Measurements from ENCODE around the gene CEBPE. TPM values are rescaled to one million over a fixed set of nuclear protein-coding genes. Genes with fewer than 3 reads are reported as not detected.

The CEBPE gene
- total RNA-seq, 1 donor from 2014 or later = not detected

DNA sequence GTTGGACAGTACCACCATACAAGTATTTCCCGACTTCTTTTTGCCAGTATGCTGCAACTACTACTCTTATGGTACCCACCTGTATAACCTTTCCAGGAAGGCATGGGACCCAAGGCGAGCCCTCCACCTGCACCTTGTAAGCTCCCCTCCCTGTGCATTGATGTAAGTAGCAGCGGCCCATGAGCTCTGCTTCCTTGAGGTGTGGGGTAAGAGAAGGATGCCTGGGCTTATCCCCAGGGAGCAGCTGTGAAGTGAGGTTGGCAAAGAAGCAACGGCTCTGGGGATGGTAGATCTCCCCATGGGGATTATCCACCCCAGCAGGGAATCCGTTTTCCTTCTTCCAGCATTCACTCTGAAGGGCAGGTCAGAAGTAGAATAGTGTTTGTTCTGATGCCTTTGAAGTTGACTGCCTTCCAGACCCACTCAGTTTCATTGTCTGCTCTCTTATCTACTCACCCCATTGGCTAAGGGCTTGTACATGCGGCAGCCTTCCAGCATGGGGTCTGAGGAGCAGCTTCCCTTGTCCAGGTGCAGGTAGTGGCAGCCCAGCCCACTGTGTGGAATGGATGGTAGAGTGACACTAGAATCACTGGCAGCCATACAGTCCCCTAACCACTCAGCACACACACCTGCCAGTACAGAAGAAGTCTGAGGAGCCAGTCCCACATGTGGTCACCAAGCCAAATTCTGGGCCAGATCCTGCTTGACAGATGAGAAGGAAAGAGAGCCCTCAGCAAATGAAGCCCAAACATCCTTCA lies 17.7 kb downstream of the CEBPE start:
- no peak overlapping the region for H3K4me3 ChIP-seq (ENCODE audit: insufficient read depth, low read depth, low read length)
- TF ChIP-seq EZH2 (IDR thresholded peaks at IDR 0.05; ENCODE audit: insufficient read depth, low read length) = no peak
- TF ChIP-seq, protein P1, sequence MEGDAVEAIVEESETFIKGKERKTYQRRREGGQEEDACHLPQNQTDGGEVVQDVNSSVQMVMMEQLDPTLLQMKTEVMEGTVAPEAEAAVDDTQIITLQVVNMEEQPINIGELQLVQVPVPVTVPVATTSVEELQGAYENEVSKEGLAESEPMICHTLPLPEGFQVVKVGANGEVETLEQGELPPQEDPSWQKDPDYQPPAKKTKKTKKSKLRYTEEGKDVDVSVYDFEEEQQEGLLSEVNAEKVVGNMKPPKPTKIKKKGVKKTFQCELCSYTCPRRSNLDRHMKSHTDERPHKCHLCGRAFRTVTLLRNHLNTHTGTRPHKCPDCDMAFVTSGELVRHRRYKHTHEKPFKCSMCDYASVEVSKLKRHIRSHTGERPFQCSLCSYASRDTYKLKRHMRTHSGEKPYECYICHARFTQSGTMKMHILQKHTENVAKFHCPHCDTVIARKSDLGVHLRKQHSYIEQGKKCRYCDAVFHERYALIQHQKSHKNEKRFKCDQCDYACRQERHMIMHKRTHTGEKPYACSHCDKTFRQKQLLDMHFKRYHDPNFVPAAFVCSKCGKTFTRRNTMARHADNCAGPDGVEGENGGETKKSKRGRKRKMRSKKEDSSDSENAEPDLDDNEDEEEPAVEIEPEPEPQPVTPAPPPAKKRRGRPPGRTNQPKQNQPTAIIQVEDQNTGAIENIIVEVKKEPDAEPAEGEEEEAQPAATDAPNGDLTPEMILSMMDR (IDR thresholded peaks at IDR 0.05; ENCODE audit: insufficient read depth, low read depth, low read length) = no peak
- no peak overlapping the region for H3K4me2 ChIP-seq (ENCODE audit: low read length)
- Mint-ChIP-seq H3K36me3 (ENCODE audit: low read depth, unreplicated experiment) (peaks cover 22% of the 10 kb centered on the region), H3K27ac (ENCODE audit: unreplicated experiment) (no peak overlapping the region), H3K4me1 (ENCODE audit: low read depth, unreplicated experiment) (peaks cover 12% of the 10 kb centered on the region), H3K9me3 (ENCODE audit: unreplicated experiment) (no peaks in the 10 kb centered on the region), H3K27me3 (ENCODE audit: low read depth, unreplicated experiment) (peaks cover 3% of the 10 kb centered on the region), H3K4me3 (ENCODE audit: unreplicated experiment) (no peak overlapping the region)
- H3K27me3 ChIP-seq (ENCODE audit: insufficient read depth, low read length) = no peaks in the 10 kb centered on the region
- H3K36me3 ChIP-seq (ENCODE audit: insufficient read depth, low read length) = peaks cover 13% of the 10 kb centered on the region
- peaks cover 49% of the 10 kb centered on the region for H4K20me1 ChIP-seq (ENCODE audit: insufficient read depth, low read length)
- no peak for DNase-seq (ENCODE audit: low read depth)
- H3K4me1 ChIP-seq (ENCODE audit: insufficient read depth, low read length) = peaks cover 7% of the 10 kb centered on the region
- H3K9ac ChIP-seq (ENCODE audit: low read length) = no peak overlapping the region
- no peak overlapping the region for H2AFZ ChIP-seq (ENCODE audit: low read depth, low read length)
- peaks cover 30% of the 10 kb centered on the region for H3K79me2 ChIP-seq (ENCODE audit: insufficient read depth, low read length)
- FAIRE-seq = no peak
- no peak overlapping the region for H3K27ac ChIP-seq (ENCODE audit: low read depth, low read length)
- no peaks in the 10 kb centered on the region for H3K9me3 ChIP-seq (ENCODE audit: insufficient read depth, low read depth, low read length)

DNA sequence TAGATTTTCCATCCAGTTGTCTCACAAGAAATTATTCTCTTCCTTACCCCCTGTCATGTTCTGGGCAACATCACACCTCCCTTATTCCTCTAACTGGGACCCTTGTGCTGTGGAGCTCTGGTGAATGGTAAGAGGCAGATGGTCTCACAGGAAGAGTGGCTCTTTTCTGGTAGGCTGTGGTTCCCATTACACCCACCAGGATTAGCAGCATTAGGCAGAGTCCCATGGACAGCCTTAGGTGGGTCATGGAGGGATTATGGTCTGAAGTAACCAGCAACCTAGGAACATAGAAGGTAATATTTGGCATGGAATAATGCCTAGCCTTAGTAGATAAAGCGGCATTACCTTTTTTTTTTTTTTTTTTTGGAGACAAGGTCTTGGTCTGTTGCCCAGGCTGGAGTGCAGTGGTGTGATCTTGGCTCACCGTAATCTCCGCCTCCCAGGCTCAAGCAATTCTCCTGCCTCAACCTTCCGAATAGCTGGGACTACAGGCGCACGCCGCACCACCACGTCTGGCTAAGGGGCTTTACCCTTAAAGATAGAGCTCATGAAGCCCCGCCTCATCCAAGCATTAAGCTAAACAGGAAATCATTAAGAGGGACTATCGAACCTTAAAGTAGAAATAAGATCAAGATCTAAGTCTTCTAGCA lies 19.7 kb downstream of the CEBPE start:
- peaks cover 50% of the 10 kb centered on the region for H4K20me1 ChIP-seq (ENCODE audit: insufficient read depth, low read length)
- no peaks in the 10 kb centered on the region for H3K27me3 ChIP-seq (ENCODE audit: insufficient read depth, low read length)
- Mint-ChIP-seq H3K4me3 (ENCODE audit: unreplicated experiment) (no peak overlapping the region), H3K27me3 (ENCODE audit: low read depth, unreplicated experiment) (peaks cover 3% of the 10 kb centered on the region), H3K4me1 (ENCODE audit: low read depth, unreplicated experiment) (peaks cover 12% of the 10 kb centered on the region), H3K36me3 (ENCODE audit: low read depth, unreplicated experiment) (peaks cover 22% of the 10 kb centered on the region), H3K9me3 (ENCODE audit: unreplicated experiment) (no peaks in the 10 kb centered on the region), H3K27ac (ENCODE audit: unreplicated experiment) (no peak overlapping the region)
- no peak overlapping the region for H3K9ac ChIP-seq (ENCODE audit: low read length)
- H3K4me3 ChIP-seq (ENCODE audit: insufficient read depth, low read depth, low read length) = no peak overlapping the region
- H3K9me3 ChIP-seq (ENCODE audit: insufficient read depth, low read depth, low read length) = no peaks in the 10 kb centered on the region
- no peak overlapping the region for H3K4me2 ChIP-seq (ENCODE audit: low read length)
- H3K27ac ChIP-seq (ENCODE audit: low read depth, low read length) = no peak overlapping the region
- peaks cover 8% of the 10 kb centered on the region for H3K4me1 ChIP-seq (ENCODE audit: insufficient read depth, low read length)
- no peak overlapping the region for H2AFZ ChIP-seq (ENCODE audit: low read depth, low read length)
- H3K36me3 ChIP-seq (ENCODE audit: insufficient read depth, low read length) = peaks cover 13% of the 10 kb centered on the region
- peaks cover 42% of the 10 kb centered on the region for H3K79me2 ChIP-seq (ENCODE audit: insufficient read depth, low read length)
- DNase-seq (ENCODE audit: low read depth) = no peak
- TF ChIP-seq, protein P1 (IDR thresholded peaks at IDR 0.05; ENCODE audit: insufficient read depth, low read depth, low read length) = peak; percentile 2
- no peak for TF ChIP-seq EZH2 (IDR thresholded peaks at IDR 0.05; ENCODE audit: insufficient read depth, low read length)
- FAIRE-seq = no peak

DNA sequence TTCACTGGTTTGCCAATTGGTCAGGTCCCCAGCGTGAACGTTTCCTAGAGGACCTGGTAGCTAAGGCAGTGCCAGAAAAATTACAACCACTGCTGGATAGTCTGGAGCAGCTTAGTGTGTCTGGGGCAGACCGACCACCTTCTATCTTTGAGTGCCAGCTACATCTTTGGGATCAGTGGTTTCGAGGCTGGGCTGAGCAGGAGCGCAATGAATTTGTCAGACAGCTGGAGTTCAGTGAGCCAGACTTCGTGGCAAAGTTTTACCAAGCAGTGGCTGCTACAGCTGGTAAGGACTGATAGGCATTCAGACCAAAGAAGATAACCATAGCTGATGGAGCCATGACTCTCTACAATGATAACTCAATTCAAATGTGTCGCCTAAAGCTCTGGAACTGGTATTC lies 21.3 kb downstream of the CEBPE start:
- Mint-ChIP-seq H3K4me1 (ENCODE audit: low read depth, unreplicated experiment) (peaks cover 20% of the 10 kb centered on the region), H3K27ac (ENCODE audit: unreplicated experiment) (no peak overlapping the region), H3K36me3 (ENCODE audit: low read depth, unreplicated experiment) (peaks cover 18% of the 10 kb centered on the region), H3K9me3 (ENCODE audit: unreplicated experiment) (no peaks in the 10 kb centered on the region), H3K4me3 (ENCODE audit: unreplicated experiment) (no peak overlapping the region), H3K27me3 (ENCODE audit: low read depth, unreplicated experiment) (no peaks in the 10 kb centered on the region)
- peaks cover 17% of the 10 kb centered on the region for H3K4me1 ChIP-seq (ENCODE audit: insufficient read depth, low read length)
- H3K36me3 ChIP-seq (ENCODE audit: insufficient read depth, low read length) = peaks cover 18% of the 10 kb centered on the region
- FAIRE-seq = no peak
- no peak for DNase-seq (ENCODE audit: low read depth)
- H3K27me3 ChIP-seq (ENCODE audit: insufficient read depth, low read length) = no peaks in the 10 kb centered on the region
- peaks cover 66% of the 10 kb centered on the region for H4K20me1 ChIP-seq (ENCODE audit: insufficient read depth, low read length)
- no peak overlapping the region for H3K27ac ChIP-seq (ENCODE audit: low read depth, low read length)
- H3K79me2 ChIP-seq (ENCODE audit: insufficient read depth, low read length) = peaks cover 57% of the 10 kb centered on the region
- H3K9me3 ChIP-seq (ENCODE audit: insufficient read depth, low read depth, low read length) = no peaks in the 10 kb centered on the region
- H3K4me2 ChIP-seq (ENCODE audit: low read length) = peak overlapping the region; percentile 89
- no peak overlapping the region for H3K9ac ChIP-seq (ENCODE audit: low read length)
- no peak overlapping the region for H3K4me3 ChIP-seq (ENCODE audit: insufficient read depth, low read depth, low read length)
- TF ChIP-seq, protein P1 (IDR thresholded peaks at IDR 0.05; ENCODE audit: insufficient read depth, low read depth, low read length) = no peak
- no peak for TF ChIP-seq EZH2 (IDR thresholded peaks at IDR 0.05; ENCODE audit: insufficient read depth, low read length)
- H2AFZ ChIP-seq (ENCODE audit: low read depth, low read length) = no peak overlapping the region

Measured in astrocyte (in vitro differentiated cells and primary cell).